HEK293T (cell line): Measurements from ENCODE around the gene RAPGEF4.

ENCODE experiments used
- CTCF ChIA-PET: fragments of 350-600 bp; formaldehyde crosslinking; extraction: SDS; loops from one replicate; lab custom pipeline; 2021; ENCODE audit warnings: antibody characterized with exemption, inconsistent platforms; lab: Yijun Ruan, JAX
- POLR2A ChIA-PET: fragments of 350-600 bp; formaldehyde crosslinking; extraction: SDS; loops from one replicate; lab custom pipeline; 2020; ENCODE audit warnings: antibody characterized with exemption, inconsistent platforms; lab: Yijun Ruan, JAX
- DNase-seq: peaks from one replicate; pipeline ENCODE4 v3.0.0; 2012; ENCODE audit warnings: mixed read lengths; ENCODE audit errors: extremely low spot score
- ARNT ChIP-seq: fragments of 450-650 bp; IDR thresholded peaks from 2 replicates; pipeline ENCODE4 v1.6.1; 2017; ENCODE audit warnings: mild to moderate bottlenecking
- BHLHE40 ChIP-seq: fragments of 450-650 bp; IDR thresholded peaks from 2 replicates; pipeline ENCODE4 v1.6.1; 2016; ENCODE audit warnings: mild to moderate bottlenecking, moderate library complexity, borderline replicate concordance
- CTBP1 ChIP-seq: fragments of 450-650 bp; IDR thresholded peaks from 2 replicates; pipeline ENCODE4 v1.6.1; 2016; ENCODE audit warnings: borderline replicate concordance
- ELF4 ChIP-seq: fragments of 450-650 bp; IDR thresholded peaks from 2 replicates; pipeline ENCODE4 v1.6.1; 2017; ENCODE audit warnings: antibody characterized with exemption
- FOXA1 ChIP-seq: fragments of 450-650 bp; IDR thresholded peaks from 2 replicates; pipeline ENCODE4 v1.6.1; 2016; ENCODE audit warnings: mild to moderate bottlenecking
- FOXK2 ChIP-seq: fragments of 450-650 bp; IDR thresholded peaks from 2 replicates; pipeline ENCODE4 v1.6.1; 2016; ENCODE audit warnings: mild to moderate bottlenecking
- FOXM1 ChIP-seq: fragments of 450-650 bp; IDR thresholded peaks from 2 replicates; pipeline ENCODE4 v1.6.1; 2017; ENCODE audit warnings: mild to moderate bottlenecking, borderline replicate concordance
- HDGF ChIP-seq: fragments of 450-650 bp; IDR thresholded peaks from 2 replicates; pipeline ENCODE4 v1.6.1; 2017; ENCODE audit warnings: antibody characterized with exemption, borderline replicate concordance
- L3MBTL2 ChIP-seq: fragments of 450-650 bp; conservative IDR thresholded peaks from 2 replicates; pipeline ENCODE4 v1.6.1; 2016; ENCODE audit warnings: mild to moderate bottlenecking
- LEF1 ChIP-seq: fragments of 450-650 bp; IDR thresholded peaks from 2 replicates; pipeline ENCODE4 v1.6.1; 2017; ENCODE audit warnings: mild to moderate bottlenecking, borderline replicate concordance
- NFRKB ChIP-seq: fragments of 450-650 bp; IDR thresholded peaks from 2 replicates; pipeline ENCODE4 v1.6.1; 2016; ENCODE audit warnings: mild to moderate bottlenecking, moderate library complexity
- PKNOX1 ChIP-seq: fragments of 450-650 bp; IDR thresholded peaks from 2 replicates; pipeline ENCODE4 v1.6.1; 2016
- SP1 ChIP-seq: fragments of 450-650 bp; IDR thresholded peaks from 2 replicates; pipeline ENCODE4 v1.6.1; 2017
- SUZ12 ChIP-seq: fragments of 450-650 bp; IDR thresholded peaks from 2 replicates; pipeline ENCODE4 v1.6.1; 2016; ENCODE audit warnings: mild to moderate bottlenecking
- TARDBP ChIP-seq: fragments of 450-650 bp; IDR thresholded peaks from 2 replicates; pipeline ENCODE4 v1.6.1; 2016
- ZNF384 ChIP-seq: fragments of 450-650 bp; IDR thresholded peaks from 2 replicates; pipeline ENCODE4 v1.6.1; 2016

The RAPGEF4 gene

DNA sequence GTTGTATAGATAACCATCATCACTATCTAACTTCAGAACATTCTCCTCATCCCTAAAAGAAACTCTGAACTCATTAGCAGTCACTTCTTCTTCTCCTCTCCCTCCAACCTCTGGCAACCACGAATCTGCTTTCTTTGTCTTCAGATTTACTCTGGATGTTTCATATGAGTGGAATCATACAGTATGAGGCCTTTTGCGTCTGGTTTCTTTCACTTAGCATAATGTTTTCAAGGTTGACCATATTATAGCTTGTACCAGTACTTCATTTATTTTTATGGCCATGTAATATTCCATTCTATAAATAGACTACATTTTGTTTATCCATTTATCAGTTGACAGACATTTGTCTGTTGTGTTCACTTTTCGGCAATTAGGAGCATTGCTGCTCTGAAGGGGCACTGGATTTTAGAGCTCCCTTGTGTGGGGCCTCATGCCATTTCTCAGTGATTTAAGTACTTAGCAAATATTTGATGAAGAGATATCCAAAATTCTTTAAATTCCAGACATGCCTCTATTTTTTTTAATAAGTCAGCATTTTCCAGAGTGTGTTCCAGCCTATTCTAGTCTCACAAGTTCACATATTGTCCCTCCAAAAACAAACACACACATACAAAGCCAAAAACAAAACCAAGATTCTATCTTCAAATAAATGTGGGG is 317.5 kb downstream of the RAPGEF4 start:
- TF ChIP-seq NFRKB = no peak
- no peak for TF ChIP-seq BHLHE40
- TF ChIP-seq HDGF = no peak
- no peak for TF ChIP-seq CTBP1
- no peak for TF ChIP-seq SUZ12
- TF ChIP-seq FOXA1 = no peak
- no peak for TF ChIP-seq SP1
- TF ChIP-seq ZNF384 = no peak
- ChIA-PET CTCF (no interaction called here), POLR2A (no interaction called here)
- no peak for DNase-seq

- ChIA-PET CTCF (no interaction called here), POLR2A (no interaction called here)
- TF ChIP-seq FOXA1 (no peak), FOXK2 (no peak), SUZ12 (no peak), CTBP1 (no peak), SP1 (no peak)
- DNase-seq = no peak
Observed at GRCh38 chr2:173054466-173054865, 318.8 kb downstream of the RAPGEF4 start.

DNA sequence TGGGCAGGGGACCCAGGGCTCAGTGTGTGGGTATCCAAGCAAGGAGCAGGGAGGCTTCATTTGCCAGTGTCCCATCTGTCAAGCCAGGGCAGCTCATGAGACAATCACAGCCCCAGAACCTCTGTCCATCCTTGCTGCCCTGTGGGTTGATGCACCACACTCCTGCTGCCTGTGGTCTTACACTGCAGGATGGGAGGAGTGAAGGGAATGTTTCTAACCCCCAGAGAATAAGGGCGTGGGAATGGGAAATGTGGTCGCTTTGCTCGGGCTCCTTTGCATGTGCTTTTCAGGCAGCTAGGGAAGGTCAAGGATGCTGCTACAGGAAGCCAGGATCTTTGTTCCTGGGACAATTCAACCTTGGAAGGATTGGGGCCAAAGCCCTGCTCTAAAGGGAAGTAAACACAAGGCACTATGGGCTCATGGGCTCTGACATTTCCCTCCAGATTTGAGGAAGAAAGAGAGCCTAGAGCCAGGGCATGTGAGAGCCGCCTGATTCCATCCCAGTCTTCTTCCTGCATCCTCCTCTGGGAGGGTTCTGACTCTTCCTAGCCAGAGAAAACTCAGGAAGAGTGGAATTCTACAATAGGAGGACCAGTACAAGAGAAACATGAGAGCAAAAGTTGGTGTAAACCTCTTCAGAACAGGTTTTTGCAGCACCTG is 321.2 kb downstream of the RAPGEF4 start:
- DNase-seq = no peak
- CTCF ChIA-PET = no interaction called here
- TF ChIP-seq L3MBTL2 (no peak), ZNF384 (no peak), PKNOX1 (no peak), ARNT (no peak), SP1 (no peak), ELF4 (no peak), CTBP1 (no peak), NFRKB (no peak), FOXA1 (no peak), SUZ12 (no peak), LEF1 (no peak), HDGF (no peak)
- POLR2A ChIA-PET = no interaction called here

GRCh38 chr2:173058097-173058496 is 322.5 kb downstream of the RAPGEF4 start:
- DNase-seq = no peak
- ChIA-PET POLR2A (no interaction called here), CTCF (interaction anchor here (1.1 kb wide), 1 partner anchor 9 kb away, joined by 3 read pairs; no protein-coding TSS in a partner anchor)
- TF ChIP-seq ARNT (no peak), BHLHE40 (no peak), FOXA1 (no peak), SP1 (no peak), TARDBP (no peak), PKNOX1 (no peak), ELF4 (no peak), SUZ12 (no peak), CTBP1 (no peak), LEF1 (no peak), NFRKB (no peak), FOXK2 (no peak), ZNF384 (no peak), HDGF (no peak), FOXM1 (no peak)

- TF ChIP-seq ELF4 (no peak), BHLHE40 (no peak), ARNT (no peak), SUZ12 (no peak), FOXA1 (no peak), PKNOX1 (no peak), FOXK2 (no peak), NFRKB (no peak), CTBP1 (no peak), ZNF384 (no peak), L3MBTL2 (no peak), FOXM1 (no peak), HDGF (no peak), SP1 (no peak), TARDBP (no peak), LEF1 (no peak)
- ChIA-PET CTCF (interaction anchor here (1.1 kb wide), 1 partner anchor 10 kb away, joined by 3 read pairs; no protein-coding TSS in a partner anchor), POLR2A (no interaction called here)
- DNase-seq = no peak
Observed at GRCh38 chr2:173058673-173059072, 323.0 kb downstream of the RAPGEF4 start.

- no peak for DNase-seq
- ChIA-PET CTCF (interaction anchor here (1.1 kb wide), 1 partner anchor 10 kb away, joined by 3 read pairs; no protein-coding TSS in a partner anchor), POLR2A (no interaction called here)
- no peak for TF ChIP-seq BHLHE40
- no peak for TF ChIP-seq CTBP1
- no peak for TF ChIP-seq ZNF384
- no peak for TF ChIP-seq SUZ12
- no peak for TF ChIP-seq NFRKB
- TF ChIP-seq LEF1 = no peak
- TF ChIP-seq ARNT = no peak
- no peak for TF ChIP-seq TARDBP
- TF ChIP-seq FOXA1 = no peak
- no peak for TF ChIP-seq L3MBTL2
- TF ChIP-seq FOXK2 = no peak
- no peak for TF ChIP-seq FOXM1
- no peak for TF ChIP-seq PKNOX1
- no peak for TF ChIP-seq SP1
Observed at GRCh38 chr2:173059292-173059691, 323.6 kb downstream of the RAPGEF4 start.
